Activated CD4-positive, alpha-beta T cell treated with anti-CD3 and anti-CD28 coated beads for 36 hours (primary cell): ENCODE results near the gene TOR3A. TPM values are rescaled to one million over a fixed set of nuclear protein-coding genes. Genes with fewer than 3 reads are reported as not detected.
"Not testable (repeated sequence)": the region's sequence is repeated elsewhere in the genome, so short reads cannot be mapped to it uniquely, and the experiment has no call there.

Source experiments
- ATAC-seq: fragments of 200-7000 bp; cut with Tn5 transposase; one replicate; pipeline ENCODE4 v1.10.0; 2021; ENCODE audit warnings: mild to moderate bottlenecking, moderate library complexity
- CTCF ChIA-PET: fragments of 350-600 bp; sonication (Branson Sonifier 250); formaldehyde crosslinking; loops from one replicate; lab custom pipeline; 2021; ENCODE audit warnings: antibody characterized with exemption; lab: Charles Lee
- POLR2A ChIA-PET: fragments of 350-600 bp; sonication (Branson Sonifier 250); formaldehyde crosslinking; loops from one replicate; lab custom pipeline; 2021; ENCODE audit warnings: antibody characterized with exemption, inconsistent platforms; lab: Charles Lee
- DNase-seq: peaks from one replicate; pipeline ENCODE4 v3.0.0-alpha.2; 2020
- H3K27ac Mint-ChIP-seq: one replicate; pipeline ENCODE4 v1.8.0; 2021; ENCODE audit warnings: mixed read lengths
- H3K27me3 Mint-ChIP-seq: one replicate; pipeline ENCODE4 v1.8.0; 2021; ENCODE audit warnings: mixed read lengths
- H3K36me3 Mint-ChIP-seq: one replicate; pipeline ENCODE4 v1.8.0; 2021; ENCODE audit warnings: low read depth, mixed read lengths
- H3K4me1 Mint-ChIP-seq: one replicate; pipeline ENCODE4 v1.8.0; 2021; ENCODE audit warnings: mixed read lengths
- H3K4me3 Mint-ChIP-seq: one replicate; pipeline ENCODE4 v1.8.0; 2021; ENCODE audit warnings: mild to moderate bottlenecking, moderate library complexity, mixed read lengths
- H3K9me3 Mint-ChIP-seq: one replicate; pipeline ENCODE4 v1.8.0; 2021; ENCODE audit warnings: low read depth, mixed read lengths
- intact Hi-C, 2 experiments: fragments of 100-400 bp; cut with DNase I in 1 of 2; cut with micrococcal nuclease in 1 of 2; formaldehyde crosslinking; loops; one replicate each; pipeline versions ENCODE4 v1.14.2 to v1.15.1; 2022 to 2024; cut with DNase I, micrococcal nuclease
- total RNA-seq, 2 experiments: library from RNA; stranded (reverse); gene quantifications; one replicate each; pipeline ENCODE4 v1.2.3, GENCODE V29; 2021

The TOR3A gene
- total RNA-seq, 2 experiments from 2014 or later: 29.4 TPM

DNA sequence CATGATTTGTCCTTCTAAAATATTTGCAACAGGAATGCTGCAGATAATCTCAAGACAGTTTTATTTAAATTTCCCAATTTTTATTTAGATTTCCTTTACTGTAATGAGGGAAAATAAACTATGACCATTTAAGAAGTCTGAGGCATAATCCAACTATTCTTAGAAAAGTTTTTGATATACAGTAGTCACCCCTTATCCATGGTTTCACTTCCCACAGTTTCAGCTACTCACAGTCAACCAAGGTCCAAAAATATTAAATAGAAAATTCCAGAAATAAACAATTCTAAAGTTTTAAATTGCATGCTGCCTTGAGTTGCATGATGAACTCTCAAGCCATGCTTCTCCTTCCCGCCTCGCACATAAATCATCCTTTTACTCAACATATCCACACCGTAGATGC is 33.3 kb downstream of the TOR3A start:
- H3K4me1 Mint-ChIP-seq: no peaks in the 10 kb centered on the region
- no peak for DNase-seq
- intact Hi-C loops: no loop called here
- no peak overlapping the region for H3K27ac Mint-ChIP-seq
- peaks cover 21% of the 10 kb centered on the region for H3K36me3 Mint-ChIP-seq
- no peaks in the 10 kb centered on the region for H3K9me3 Mint-ChIP-seq
- H3K4me3 Mint-ChIP-seq: no peak overlapping the region
- CTCF ChIA-PET: no interaction called here
- H3K27me3 Mint-ChIP-seq: no peaks in the 10 kb centered on the region
- no peak for ATAC-seq
- POLR2A ChIA-PET: no interaction called here

DNA sequence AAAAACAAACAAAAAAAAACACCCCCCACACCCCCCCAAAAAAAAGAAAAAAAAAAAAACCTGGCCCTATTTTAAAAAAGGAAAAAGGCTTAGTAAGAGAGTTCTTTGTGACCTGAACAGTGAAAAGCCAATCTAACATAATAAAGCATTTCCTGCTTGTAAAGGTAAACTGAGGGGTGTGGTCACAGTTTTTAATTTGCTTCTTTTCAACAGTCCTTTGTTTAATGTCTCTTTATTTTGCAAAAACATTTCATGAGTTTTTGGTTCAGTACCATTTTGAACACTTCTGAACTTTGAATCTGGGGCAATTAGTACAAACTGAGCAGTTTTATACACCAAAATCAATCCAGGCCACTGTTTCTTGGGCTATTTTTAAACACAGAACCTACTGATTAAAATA is 37.6 kb downstream of the TOR3A start:
- H3K27me3 Mint-ChIP-seq: no peaks in the 10 kb centered on the region
- H3K36me3 Mint-ChIP-seq: peaks cover 21% of the 10 kb centered on the region
- peaks cover 6% of the 10 kb centered on the region for H3K4me1 Mint-ChIP-seq
- POLR2A ChIA-PET: no interaction called here
- no peak overlapping the region for H3K27ac Mint-ChIP-seq
- ATAC-seq (no peak), DNase-seq (no peak)
- H3K4me3 Mint-ChIP-seq: no peak overlapping the region
- intact Hi-C loops: no loop called here
- CTCF ChIA-PET: interaction anchor here (1.1 to 2.9 kb wide), 5 partner anchors 14 to 250 kb away, joined by 3 to 32 read pairs (median 6); no protein-coding TSS in a partner anchor
- no peaks in the 10 kb centered on the region for H3K9me3 Mint-ChIP-seq

DNA sequence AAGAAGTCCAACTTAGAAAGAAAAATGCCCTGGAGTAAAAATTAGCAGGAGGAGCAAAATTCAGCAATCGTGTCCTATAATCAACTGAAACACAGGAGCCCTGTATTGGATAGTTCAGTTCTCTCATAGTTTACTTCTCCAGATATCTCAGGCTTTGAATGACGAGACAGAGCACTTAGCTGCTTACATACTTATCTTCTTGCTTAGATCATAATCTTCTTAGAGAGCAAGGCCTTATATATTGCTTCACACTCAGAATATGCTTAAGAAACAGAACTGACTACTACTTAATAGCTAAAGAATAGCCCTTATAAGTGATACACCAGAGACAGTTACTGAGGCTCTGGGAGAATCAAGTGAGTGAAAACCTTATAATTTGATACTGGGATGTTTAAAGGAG is 38.9 kb downstream of the TOR3A start:
- POLR2A ChIA-PET: no interaction called here
- peaks cover 20% of the 10 kb centered on the region for H3K36me3 Mint-ChIP-seq
- no peak for DNase-seq
- no peak overlapping the region for H3K4me3 Mint-ChIP-seq
- H3K9me3 Mint-ChIP-seq: no peaks in the 10 kb centered on the region
- H3K27me3 Mint-ChIP-seq: no peaks in the 10 kb centered on the region
- ATAC-seq: no peak
- intact Hi-C loops: loop anchor here (1.0 to 2.0 kb wide), 5 partner anchors 38 to 249 kb away; partner anchors contain the start of gene TOR3A (in 1 of the 2)
- CTCF ChIA-PET: interaction anchor here (0.5 to 2.9 kb wide), 21 partner anchors 10 to 255 kb away, joined by 3 to 32 read pairs (median 4); partner anchors contain the start of genes SOAT1 and TOR3A
- H3K27ac Mint-ChIP-seq: no peak overlapping the region
- peaks cover 6% of the 10 kb centered on the region for H3K4me1 Mint-ChIP-seq

DNA sequence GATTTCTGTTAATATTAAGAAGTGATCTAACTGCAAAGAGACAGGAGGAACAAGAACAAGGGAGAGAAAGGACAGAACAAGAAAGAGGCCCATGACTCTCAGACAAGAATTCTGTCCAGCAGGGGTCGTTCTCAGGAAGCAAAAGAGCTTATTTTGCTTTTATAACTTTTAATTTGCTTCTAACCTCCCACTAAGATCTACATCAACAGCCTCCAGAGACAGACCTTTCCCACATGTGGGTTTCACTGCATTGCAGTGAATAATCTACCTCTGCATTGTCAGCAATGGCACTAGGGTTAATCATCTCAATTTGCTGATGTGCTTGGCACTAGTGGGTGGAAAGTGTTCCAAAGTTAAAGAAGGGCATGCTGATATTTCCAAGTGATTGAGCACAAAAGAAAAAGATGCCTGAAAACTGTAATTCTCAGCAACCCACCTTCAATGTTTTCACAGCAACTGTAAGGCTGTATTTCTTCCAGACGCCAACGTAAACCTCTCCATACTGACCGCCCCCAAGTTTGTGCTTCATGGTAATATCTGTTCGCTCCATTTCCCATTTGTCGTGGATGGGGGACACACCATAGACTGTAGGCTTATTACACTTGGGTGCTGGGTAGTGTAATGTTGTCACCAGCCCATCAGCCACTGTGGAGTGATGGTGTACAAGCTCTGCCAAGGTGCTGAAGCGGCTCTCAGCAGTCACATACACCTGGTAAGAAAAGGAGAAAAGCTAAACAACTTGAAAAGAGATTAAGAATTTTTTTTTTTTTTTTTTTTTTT is 39.5 kb downstream of the TOR3A start:
- intact Hi-C loops: loop anchor here (1.0 to 2.0 kb wide), 5 partner anchors 39 to 248 kb away; partner anchors contain the start of gene TOR3A (in 1 of the 2)
- H3K27ac Mint-ChIP-seq: no peak overlapping the region
- POLR2A ChIA-PET: no interaction called here

DNA sequence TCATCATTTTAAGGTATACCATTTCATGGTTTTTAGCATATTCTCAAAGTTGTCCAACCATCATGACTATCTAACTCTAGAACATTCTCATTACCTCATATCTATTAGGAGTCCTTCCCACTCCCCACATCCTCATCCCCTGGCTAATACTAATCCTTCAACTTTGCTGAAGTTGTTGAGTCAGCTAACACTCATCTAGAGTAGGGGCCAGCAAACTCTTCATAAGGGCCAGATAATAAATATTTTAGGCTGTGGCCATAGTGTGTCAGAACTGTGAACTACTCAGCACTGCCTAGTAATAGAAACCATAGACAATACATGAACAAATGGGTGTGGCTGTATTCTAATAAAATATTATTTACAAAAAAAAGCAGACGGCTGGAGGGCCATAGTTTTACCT is 43.0 kb downstream of the TOR3A start:
- Mint-ChIP-seq H3K9me3 (no peaks in the 10 kb centered on the region), H3K27ac (no peak overlapping the region), H3K4me3 (no peak overlapping the region), H3K27me3 (no peaks in the 10 kb centered on the region), H3K36me3 (peaks cover 11% of the 10 kb centered on the region), H3K4me1 (peaks cover 32% of the 10 kb centered on the region)
- DNase-seq (no peak), ATAC-seq (no peak)
- intact Hi-C loops: loop anchor here (5.0 kb wide), 2 partner anchors 98 to 398 kb away; partner anchors contain the start of genes FAM20B (in 1 of the 2) and RALGPS2 (in 1 of the 2)
- POLR2A ChIA-PET: no interaction called here
- CTCF ChIA-PET: interaction anchor here (1.0 kb wide), 1 partner anchor 68 kb away, joined by 3 read pairs; no protein-coding TSS in a partner anchor

More for the DNA sequence above, 39.5 kb downstream of the TOR3A start:
- ATAC-seq: peak; percentile 69
- Mint-ChIP-seq H3K4me3 (no peak overlapping the region), H3K4me1 (peaks cover 6% of the 10 kb centered on the region), H3K36me3 (peaks cover 18% of the 10 kb centered on the region), H3K27me3 (no peaks in the 10 kb centered on the region), H3K9me3 (no peaks in the 10 kb centered on the region)
- CTCF ChIA-PET: interaction anchor here (0.6 to 2.9 kb wide), 19 partner anchors 10 to 254 kb away, joined by 3 to 32 read pairs (median 4); partner anchors contain the start of genes SOAT1 and TOR3A
- DNase-seq: peak; percentile 64

DNA sequence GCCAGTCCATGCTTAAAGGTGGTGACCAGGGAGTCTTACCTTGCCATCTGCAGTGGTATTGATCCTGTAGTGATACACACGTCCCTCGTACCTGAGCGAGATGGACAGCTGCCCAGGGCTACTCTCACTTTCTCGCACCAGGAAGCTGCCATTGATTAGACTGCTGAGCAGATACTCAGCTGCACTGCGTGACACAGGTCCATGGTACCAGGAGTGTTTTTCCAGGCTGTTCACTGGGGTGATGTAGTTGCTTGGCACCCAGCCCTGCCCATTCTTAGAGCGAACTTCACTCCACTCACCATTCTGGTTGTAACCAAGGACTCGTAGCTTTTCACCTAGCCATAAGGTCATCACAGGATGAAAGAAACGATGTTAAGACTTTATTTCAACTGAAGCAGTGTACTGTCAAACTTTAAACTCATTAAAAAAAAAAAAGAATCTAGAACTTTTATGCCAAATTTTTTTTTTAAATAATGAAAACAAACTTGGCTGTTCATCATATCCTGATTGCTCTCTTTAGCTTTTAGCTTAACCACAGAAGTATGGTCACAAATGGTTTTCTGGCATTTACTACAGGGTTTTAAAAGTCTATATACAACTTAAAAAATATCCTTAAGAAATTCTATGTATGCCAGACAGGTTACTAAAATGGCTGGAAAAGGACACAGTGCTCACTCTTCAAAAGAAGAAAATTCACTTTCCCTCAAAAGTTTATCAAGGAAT is 44.6 kb downstream of the TOR3A start:
- intact Hi-C loops: loop anchor here (5.0 kb wide), 2 partner anchors 99 to 399 kb away; partner anchors contain the start of genes FAM20B (in 1 of the 2) and RALGPS2 (in 1 of the 2)
- Mint-ChIP-seq H3K4me1 (peaks cover 40% of the 10 kb centered on the region), H3K36me3 (peaks cover 12% of the 10 kb centered on the region), H3K9me3 (no peaks in the 10 kb centered on the region), H3K27me3 (no peaks in the 10 kb centered on the region), H3K27ac (no peak overlapping the region), H3K4me3 (no peak overlapping the region)
- ATAC-seq (no peak), DNase-seq (no peak)
- ChIA-PET CTCF (interaction anchor here (0.6 to 2.0 kb wide), 5 partner anchors 41 to 241 kb away, joined by 3 to 6 read pairs (median 3); no protein-coding TSS in a partner anchor), POLR2A (no interaction called here)

DNA sequence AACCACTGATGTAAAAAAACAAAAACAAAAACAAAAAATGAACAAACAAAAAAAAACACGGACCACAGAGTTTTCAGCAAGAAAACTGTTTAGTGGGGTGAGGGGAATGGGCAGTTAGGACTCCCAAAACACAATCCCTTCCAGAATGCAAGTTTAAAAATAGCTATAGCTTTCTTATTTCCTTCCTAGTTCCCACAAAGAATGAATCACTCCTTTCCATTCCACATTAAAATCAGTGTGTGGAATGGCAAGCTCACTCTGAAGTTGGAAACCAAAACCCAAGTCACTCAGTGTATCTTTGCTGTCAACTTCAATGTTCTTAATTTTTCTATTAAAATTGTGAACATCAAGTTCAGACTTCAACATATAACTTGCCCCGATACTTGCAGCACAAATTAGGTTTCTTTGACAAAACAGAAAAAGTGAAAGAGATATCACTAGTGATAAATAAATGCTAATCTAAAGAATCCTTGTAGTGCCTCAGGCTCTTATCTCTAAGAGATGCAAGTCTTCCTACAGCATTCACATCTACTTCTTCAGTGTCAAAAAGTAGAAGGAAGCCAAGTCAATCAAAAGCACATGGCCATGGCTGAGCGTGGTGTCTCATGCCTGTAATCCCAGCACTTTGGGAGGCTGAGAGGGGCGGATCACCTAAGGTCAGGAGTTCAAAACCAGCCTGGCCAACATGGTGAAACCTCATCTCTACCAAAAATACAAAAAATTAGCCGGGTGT is 45.5 kb downstream of the TOR3A start:
- POLR2A ChIA-PET: no interaction called here
- no peaks in the 10 kb centered on the region for H3K27me3 Mint-ChIP-seq
- CTCF ChIA-PET: interaction anchor here (0.7 to 2.0 kb wide), 2 partner anchors 68 to 241 kb away, joined by 3 to 6 read pairs; no protein-coding TSS in a partner anchor
- intact Hi-C loops: loop anchor here (5.0 kb wide), 2 partner anchors 100 to 400 kb away; partner anchors contain the start of genes FAM20B (in 1 of the 2) and RALGPS2 (in 1 of the 2)
- H3K36me3 Mint-ChIP-seq: peaks cover 12% of the 10 kb centered on the region
- H3K4me3 Mint-ChIP-seq: no peak overlapping the region
- DNase-seq (no peak), ATAC-seq (no peak)
- H3K4me1 Mint-ChIP-seq: peaks cover 39% of the 10 kb centered on the region
- H3K9me3 Mint-ChIP-seq: no peaks in the 10 kb centered on the region
- H3K27ac Mint-ChIP-seq: no peak overlapping the region

DNA sequence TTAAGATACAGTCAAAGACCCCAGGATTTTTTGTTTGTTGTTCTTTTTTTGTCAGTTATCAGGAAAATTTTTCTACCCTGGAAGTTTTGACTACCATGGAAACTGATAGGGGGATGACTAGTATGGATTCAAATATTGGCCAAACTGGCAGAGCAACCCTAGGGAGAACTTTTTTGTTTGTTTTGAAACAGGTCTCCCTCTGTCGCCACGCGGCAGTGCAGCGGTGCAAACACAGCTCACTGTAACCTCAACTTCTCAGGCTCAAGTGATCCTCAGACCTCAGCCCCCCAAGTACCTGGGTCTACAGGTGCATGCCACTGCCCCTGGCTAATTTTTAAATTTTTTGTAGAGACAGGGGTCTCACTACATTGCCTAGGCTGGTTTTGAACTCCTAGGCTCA is 46.6 kb downstream of the TOR3A start:
- ATAC-seq: no peak
- peak overlapping the region; percentile 67 for H3K27ac Mint-ChIP-seq
- H3K9me3 Mint-ChIP-seq: no peaks in the 10 kb centered on the region
- ChIA-PET CTCF (interaction anchor here (0.6 kb wide), 2 partner anchors 11 to 703 kb away, joined by 4 to 5 read pairs; no protein-coding TSS in a partner anchor), POLR2A (interaction anchor here (0.7 kb wide), 1 partner anchor 1909 kb away, joined by 6 read pairs; no protein-coding TSS in a partner anchor)
- no peaks in the 10 kb centered on the region for H3K27me3 Mint-ChIP-seq
- H3K4me1 Mint-ChIP-seq: peaks cover 39% of the 10 kb centered on the region
- DNase-seq: no peak
- intact Hi-C loops: loop anchor here (2.0 to 5.0 kb wide), 5 partner anchors 62 to 401 kb away; partner anchors contain the start of genes ABL2 (in 1 of the 2), FAM20B (in 1 of the 2), RALGPS2 (in 1 of the 2) and SOAT1 (in 1 of the 2)
- no peak overlapping the region for H3K4me3 Mint-ChIP-seq
- H3K36me3 Mint-ChIP-seq: peaks cover 12% of the 10 kb centered on the region

DNA sequence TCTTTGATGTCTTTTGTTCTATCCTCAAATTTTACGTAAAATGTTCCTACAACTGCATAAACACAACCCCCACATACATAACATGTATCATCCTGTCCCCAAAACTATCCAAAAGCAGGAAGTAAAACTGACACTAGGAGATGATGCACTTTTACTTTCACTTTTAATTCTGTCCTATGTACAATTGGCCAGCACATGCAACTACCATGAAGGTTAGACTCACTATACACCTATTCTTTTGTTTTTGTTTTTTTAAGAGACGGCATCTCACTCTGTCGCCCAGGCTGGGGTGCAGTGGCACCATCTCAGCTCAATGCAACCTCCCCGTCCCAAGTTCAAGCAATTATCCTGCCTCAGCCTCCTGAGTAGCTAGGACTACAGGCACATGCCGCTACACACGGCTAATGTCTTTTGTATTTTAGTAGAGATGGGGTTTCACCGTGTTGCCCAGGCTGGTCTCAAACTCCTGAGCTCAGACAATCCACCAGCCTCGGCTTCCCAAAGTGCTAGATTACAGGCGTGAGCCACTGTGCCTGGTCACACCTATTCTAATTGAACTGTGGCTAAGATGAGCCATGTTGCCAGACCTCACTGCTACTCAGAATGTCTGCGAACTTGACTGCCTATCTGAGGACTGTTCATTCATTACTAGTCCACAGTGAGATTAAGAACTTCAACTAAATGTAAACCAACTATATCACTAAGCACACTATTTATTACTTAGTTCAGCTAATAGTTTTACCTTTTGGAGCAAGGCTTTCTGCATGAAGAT is 48.0 kb downstream of the TOR3A start:
- peak overlapping the region; percentile 92 for H3K27ac Mint-ChIP-seq
- peaks cover 12% of the 10 kb centered on the region for H3K36me3 Mint-ChIP-seq
- POLR2A ChIA-PET: no interaction called here
- intact Hi-C loops: loop anchor here (1.0 to 5.0 kb wide), 10 partner anchors 12 to 403 kb away; partner anchors contain the start of genes ABL2 (in 1 of the 2), FAM20B (in 1 of the 2), RALGPS2 (in 1 of the 2) and SOAT1 (in 1 of the 2)
- peak; percentile 31 for DNase-seq
- ATAC-seq: peak; percentile 97
- H3K4me1 Mint-ChIP-seq: peaks cover 39% of the 10 kb centered on the region
- no peaks in the 10 kb centered on the region for H3K9me3 Mint-ChIP-seq
- peak overlapping the region; percentile 61 for H3K4me3 Mint-ChIP-seq
- H3K27me3 Mint-ChIP-seq: no peaks in the 10 kb centered on the region
- CTCF ChIA-PET: interaction anchor here (1.0 to 2.4 kb wide), 3 partner anchors 9 to 13 kb away, joined by 3 to 13 read pairs (median 3); no protein-coding TSS in a partner anchor

DNA sequence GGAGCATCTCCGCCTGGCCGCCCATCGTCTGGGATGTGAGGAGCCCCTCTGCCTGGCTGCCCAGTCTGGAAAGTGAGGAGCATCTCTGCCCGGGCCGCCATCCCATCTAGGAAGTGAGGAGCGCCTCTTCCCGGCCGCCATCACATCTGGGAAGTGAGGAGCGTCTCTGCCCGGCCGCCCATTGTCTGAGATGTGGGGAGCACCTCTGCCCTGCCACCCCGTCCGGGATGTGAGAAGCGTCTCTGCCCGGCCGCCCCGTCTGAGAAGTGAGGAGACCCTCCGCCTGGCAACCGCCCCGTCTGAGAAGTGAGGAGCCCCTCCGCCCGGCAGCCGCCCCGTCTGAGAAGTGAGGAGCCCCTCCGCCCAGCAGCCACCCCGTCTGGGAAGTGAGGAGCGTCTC is 53.3 kb downstream of the TOR3A start:
- H3K36me3 Mint-ChIP-seq, H3K4me3 Mint-ChIP-seq, CTCF ChIA-PET, H3K27me3 Mint-ChIP-seq, DNase-seq, POLR2A ChIA-PET, intact Hi-C loops, H3K27ac Mint-ChIP-seq, ATAC-seq, H3K9me3 Mint-ChIP-seq: not testable (repeated sequence)
- peaks cover 11% of the 10 kb centered on the region for H3K4me1 Mint-ChIP-seq
